GM12872 (cell line): ENCODE measurements around the gene CD300LB.

Source experiments
- TF ChIP-seq, protein P1 (sequence below): IDR thresholded peaks from 3 replicates; pipeline ENCODE4 v1.5.1; 2011; ENCODE audit warnings: low read depth, mild to moderate bottlenecking, low read length, moderate library complexity; ENCODE audit not compliant: insufficient read depth

CD300LB gene

DNA sequence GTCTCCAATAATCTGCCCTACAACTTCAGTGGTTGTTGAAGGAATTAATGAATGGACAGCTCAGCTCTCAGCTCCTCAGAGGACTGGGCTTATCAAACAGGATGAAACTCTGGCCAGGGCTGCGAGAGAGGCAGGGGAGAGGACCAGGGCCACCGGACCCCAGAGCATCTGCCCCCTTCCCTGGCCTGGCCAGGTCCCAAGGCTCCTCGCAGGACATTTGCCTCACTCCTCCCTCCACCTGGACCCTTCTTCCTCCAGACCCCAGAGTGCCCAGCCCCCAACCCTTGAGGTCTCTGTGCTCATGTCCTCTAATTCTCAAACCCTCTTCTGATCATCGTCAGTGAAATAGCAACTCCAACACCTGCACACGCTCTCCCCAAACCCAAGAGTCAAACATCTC lies 10.9 kb upstream of the CD300LB start:
- TF ChIP-seq, protein P1, sequence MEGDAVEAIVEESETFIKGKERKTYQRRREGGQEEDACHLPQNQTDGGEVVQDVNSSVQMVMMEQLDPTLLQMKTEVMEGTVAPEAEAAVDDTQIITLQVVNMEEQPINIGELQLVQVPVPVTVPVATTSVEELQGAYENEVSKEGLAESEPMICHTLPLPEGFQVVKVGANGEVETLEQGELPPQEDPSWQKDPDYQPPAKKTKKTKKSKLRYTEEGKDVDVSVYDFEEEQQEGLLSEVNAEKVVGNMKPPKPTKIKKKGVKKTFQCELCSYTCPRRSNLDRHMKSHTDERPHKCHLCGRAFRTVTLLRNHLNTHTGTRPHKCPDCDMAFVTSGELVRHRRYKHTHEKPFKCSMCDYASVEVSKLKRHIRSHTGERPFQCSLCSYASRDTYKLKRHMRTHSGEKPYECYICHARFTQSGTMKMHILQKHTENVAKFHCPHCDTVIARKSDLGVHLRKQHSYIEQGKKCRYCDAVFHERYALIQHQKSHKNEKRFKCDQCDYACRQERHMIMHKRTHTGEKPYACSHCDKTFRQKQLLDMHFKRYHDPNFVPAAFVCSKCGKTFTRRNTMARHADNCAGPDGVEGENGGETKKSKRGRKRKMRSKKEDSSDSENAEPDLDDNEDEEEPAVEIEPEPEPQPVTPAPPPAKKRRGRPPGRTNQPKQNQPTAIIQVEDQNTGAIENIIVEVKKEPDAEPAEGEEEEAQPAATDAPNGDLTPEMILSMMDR = no peak

DNA sequence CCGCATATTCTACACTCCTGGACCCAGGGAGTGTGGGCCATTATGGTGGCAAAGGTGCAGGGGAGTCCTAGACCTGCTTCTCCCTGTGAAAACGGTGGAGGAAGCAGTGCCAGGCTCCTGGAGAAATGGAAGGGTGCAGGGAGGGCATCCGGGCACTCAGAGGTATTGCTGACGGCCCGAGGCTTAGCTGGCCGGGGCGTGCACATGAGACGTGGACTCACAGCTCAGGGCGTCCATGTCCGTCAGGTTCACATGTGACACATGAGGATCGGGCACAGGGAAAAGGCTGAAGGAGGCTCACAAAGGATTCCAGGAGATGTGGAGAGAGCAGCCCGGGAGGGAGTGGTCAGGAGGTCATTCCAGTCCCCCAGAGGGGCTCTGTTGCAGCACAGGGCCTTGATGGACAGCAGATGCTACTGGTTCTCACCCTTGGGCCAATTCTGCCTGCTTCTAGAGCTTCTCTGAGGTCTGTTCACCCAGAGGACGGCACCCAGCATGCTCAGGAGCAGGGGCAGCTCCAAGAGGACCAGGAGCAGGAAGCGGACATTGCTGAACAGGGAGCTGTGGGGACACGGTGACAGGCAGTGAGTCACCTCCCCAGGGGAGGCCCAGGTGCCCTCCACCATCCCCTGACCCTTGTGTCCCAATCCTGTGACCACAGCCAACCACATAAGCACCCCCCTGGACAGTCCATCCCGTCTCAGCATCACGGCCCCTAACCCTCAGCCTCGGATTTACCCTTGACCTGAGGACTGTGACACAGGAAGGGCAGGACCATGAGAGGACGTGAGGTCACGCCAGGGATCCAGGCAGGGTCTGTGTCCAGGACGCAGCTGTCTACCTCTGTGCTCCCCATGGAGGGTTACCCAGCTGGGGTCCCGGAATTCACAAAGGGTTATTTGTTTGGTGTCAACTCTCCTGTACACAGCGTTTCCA lies 10.2 kb upstream of the CD300LB start:
- TF ChIP-seq, protein P1 = no peak

DNA sequence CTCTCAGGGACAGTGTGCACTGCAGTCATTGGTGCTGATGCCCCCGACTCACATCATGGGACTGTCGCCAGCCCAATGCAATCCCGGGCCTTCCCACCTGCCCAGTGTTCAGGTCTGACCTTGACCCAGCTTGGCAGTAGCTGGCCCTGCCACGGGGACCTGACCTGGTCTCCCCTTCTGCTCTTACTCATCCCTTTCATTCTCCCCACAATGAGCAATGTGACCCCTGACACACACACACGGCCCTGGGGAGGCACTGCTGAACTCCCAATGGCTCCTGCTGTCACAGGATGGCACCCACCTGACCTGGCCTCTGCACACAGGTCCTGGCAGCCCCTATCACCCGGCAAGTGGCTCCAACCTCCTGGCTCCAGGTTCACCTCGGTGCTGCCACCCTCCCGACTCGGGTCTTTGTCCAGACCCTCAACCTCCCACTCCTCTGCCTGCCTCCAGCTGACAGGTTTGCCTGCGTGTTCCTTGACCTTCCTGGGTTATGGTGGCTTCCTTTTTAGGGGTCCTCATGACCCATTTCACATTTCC lies 8.1 kb upstream of the CD300LB start:
- TF ChIP-seq, protein P1 = no peak

DNA sequence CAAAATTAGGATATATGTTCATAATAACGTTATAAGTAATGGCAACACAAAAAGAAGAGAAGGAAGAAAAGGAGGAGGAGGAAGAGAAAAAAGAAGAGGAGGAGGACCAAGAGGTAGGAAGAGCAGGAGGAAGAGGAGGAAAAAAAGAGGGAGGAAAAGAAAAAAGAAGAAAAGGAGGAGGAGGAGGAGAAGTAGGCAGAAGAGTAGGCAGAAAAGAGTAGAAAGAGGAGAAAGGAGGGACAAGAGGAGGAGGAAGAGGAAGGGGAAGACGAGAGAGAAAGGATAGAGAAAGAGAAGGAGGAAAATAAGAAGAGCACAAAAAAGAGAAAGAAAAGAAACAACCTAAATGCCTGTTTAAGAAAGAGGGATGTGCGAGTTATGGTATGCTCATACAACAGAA lies 5.6 kb upstream of the CD300LB start:
- TF ChIP-seq, protein P1 = no peak

DNA sequence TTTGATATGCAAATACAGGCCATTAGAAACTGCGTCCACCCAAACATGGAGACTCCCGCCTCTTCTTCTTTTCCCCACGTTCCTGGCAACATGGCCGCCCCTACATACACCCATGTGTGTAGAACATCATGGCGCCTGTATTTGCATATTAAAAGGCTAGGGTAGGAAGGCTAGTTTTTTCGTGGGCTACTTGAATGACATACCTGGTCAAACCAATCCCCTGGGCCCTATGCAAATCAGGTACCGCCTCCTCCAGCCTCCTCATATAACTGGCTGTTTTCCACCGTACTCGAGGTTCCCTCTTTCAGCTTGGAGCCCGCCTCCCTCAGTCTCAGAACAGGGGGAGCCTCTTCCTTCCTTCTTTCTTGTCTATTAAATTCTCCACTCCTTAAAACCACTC lies 840 bp upstream of the CD300LB start:
- TF ChIP-seq, protein P1 = no peak

DNA sequence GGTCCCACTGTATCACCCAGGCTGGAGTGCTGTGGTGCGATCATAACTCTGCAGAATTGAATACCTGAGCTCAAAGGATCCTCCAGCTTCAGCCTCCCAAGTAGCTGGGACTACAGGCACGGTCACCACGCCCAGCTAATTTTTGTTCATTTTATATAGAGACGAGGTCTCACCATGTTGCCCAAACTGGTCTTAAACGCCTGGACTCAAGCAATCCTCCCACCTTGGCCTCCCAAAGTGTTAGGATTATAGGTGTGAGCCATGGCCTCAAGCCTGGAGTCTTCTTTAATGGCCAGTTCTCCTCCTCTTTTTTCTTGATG lies 484 bp downstream of the CD300LB start:
- TF ChIP-seq, protein P1 = no peak

DNA sequence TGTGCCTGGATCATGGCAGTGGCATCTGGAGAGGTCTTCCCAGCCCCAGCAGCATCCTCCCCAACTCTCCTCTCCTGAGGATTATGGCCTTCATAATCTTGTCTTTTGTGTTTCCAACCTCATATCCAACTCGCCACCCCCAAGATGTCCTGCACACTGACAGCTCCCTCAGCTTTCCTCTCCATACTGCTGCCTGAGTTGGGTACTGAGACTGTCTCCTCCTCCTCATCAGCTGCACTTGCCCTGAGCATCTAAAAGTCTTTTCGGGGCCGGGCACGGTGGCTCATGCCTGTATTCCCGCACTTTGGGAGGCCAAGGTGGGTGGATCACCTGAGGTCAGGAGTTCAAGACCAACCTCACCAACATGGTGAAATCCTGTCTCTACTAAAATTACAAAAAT lies 2.0 kb downstream of the CD300LB start:
- TF ChIP-seq, protein P1 = no peak
